Esophagus muscularis mucosa (tissue), 3 donors: ENCODE data around the gene LRMDA.

Experiments used
- POLR2A ChIP-seq: fragments of 450-650 bp; IDR thresholded peaks from one replicate; pipeline ENCODE4 v1.6.1; 2017; ENCODE audit warnings: antibody characterized with exemption, moderate library complexity, mild to moderate bottlenecking, low read depth
- TF ChIP-seq, protein P1 (sequence below), 3 experiments: fragments of 200-600 bp in 2 of 3; fragments of 450-650 bp in 1 of 3; sonication (generic) in 2 of 3; IDR thresholded peaks; one replicate each; pipeline ENCODE4 v1.5.1; 2017 to 2019; ENCODE audit warnings: antibody characterized with exemption in 3 of 3, mild to moderate bottlenecking in 2 of 3, moderate library complexity in 1 of 3

DNA sequence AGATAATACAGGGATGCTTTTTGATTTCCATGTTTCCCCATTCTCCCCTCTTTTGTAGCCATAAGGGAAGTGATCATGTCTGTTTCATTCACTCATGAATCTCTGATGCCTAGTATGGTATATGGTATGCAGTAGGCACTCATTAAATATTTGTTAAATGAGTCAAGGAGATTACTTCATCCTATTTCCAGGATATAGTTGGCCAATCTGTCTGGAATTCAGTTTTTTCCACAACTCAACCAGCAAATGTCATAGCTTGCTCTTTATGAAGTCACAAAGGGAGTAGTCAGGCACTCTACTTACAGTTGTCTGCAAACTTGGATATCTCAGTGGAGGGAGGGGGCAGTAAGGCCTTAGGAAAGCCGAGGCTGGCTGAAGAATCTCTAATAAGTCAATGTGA is 853.6 kb downstream of the LRMDA start:
- TF ChIP-seq, protein P1, sequence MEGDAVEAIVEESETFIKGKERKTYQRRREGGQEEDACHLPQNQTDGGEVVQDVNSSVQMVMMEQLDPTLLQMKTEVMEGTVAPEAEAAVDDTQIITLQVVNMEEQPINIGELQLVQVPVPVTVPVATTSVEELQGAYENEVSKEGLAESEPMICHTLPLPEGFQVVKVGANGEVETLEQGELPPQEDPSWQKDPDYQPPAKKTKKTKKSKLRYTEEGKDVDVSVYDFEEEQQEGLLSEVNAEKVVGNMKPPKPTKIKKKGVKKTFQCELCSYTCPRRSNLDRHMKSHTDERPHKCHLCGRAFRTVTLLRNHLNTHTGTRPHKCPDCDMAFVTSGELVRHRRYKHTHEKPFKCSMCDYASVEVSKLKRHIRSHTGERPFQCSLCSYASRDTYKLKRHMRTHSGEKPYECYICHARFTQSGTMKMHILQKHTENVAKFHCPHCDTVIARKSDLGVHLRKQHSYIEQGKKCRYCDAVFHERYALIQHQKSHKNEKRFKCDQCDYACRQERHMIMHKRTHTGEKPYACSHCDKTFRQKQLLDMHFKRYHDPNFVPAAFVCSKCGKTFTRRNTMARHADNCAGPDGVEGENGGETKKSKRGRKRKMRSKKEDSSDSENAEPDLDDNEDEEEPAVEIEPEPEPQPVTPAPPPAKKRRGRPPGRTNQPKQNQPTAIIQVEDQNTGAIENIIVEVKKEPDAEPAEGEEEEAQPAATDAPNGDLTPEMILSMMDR (IDR thresholded peaks at IDR 0.05): no peak
- TF ChIP-seq POLR2A: no peak
